Measurements from ENCODE around the gene ANKRD39.

Gene ANKRD39

GRCh38 chr2:96870626-96871255 is 12.9 kb upstream of the ANKRD39 start:
- peak; percentile 39 for DNase-seq (ENCODE audit: low read depth)

- peak; percentile 38 for DNase-seq (ENCODE audit: low read depth)
These were observed 12.2 kb upstream of the ANKRD39 start, which contains the start of gene SEMA4C for GRCh38 chr2:96869822-96870625. TSS of gene SEMA4C (minus strand) at chr2:96870080. CDS start at chr2:96867886, 2,194 bp downstream.

GRCh38 chr2:96869281-96869821 is 11.5 kb upstream of the ANKRD39 start:
- peak; percentile 85 for DNase-seq (ENCODE audit: low read depth)

- DNase-seq (ENCODE audit: low read depth): peak; percentile 91
These were observed 10.9 kb upstream of the ANKRD39 start for GRCh38 chr2:96868555-96869280.

- DNase-seq (ENCODE audit: low read depth): no peak
These were observed 10.1 kb upstream of the ANKRD39 start for GRCh38 chr2:96867756-96868554.

GRCh38 chr2:96866986-96867755 is 9.4 kb upstream of the ANKRD39 start:
- no peak for DNase-seq (ENCODE audit: low read depth)

- DNase-seq (ENCODE audit: low read depth): no peak
These were observed 8.8 kb upstream of the ANKRD39 start for GRCh38 chr2:96866586-96866985.

- no peak for DNase-seq (ENCODE audit: low read depth)
These were observed 8.3 kb upstream of the ANKRD39 start for GRCh38 chr2:96866149-96866548.

GRCh38 chr2:96865654-96866053 is 7.8 kb upstream of the ANKRD39 start:
- no peak for DNase-seq (ENCODE audit: low read depth)

GRCh38 chr2:96864343-96865091 is 6.7 kb upstream of the ANKRD39 start:
- no peak for DNase-seq (ENCODE audit: low read depth)

GRCh38 chr2:96863575-96864342 is 5.9 kb upstream of the ANKRD39 start:
- no peak for DNase-seq (ENCODE audit: low read depth)

GRCh38 chr2:96863056-96863455 is 5.2 kb upstream of the ANKRD39 start:
- DNase-seq (ENCODE audit: low read depth): peak; percentile 24

GRCh38 chr2:96861074-96861473 is 3.3 kb upstream of the ANKRD39 start:
- no peak for DNase-seq (ENCODE audit: low read depth)

GRCh38 chr2:96860065-96861029 is 2.5 kb upstream of the ANKRD39 start:
- peak; percentile 34 for DNase-seq (ENCODE audit: low read depth)

GRCh38 chr2:96859681-96860064 is 1.9 kb upstream of the ANKRD39 start:
- DNase-seq (ENCODE audit: low read depth): no peak

- DNase-seq (ENCODE audit: low read depth): peak; percentile 32
These were observed 1.4 kb upstream of the ANKRD39 start for GRCh38 chr2:96859099-96859649.

- DNase-seq (ENCODE audit: low read depth): no peak
These were observed 795 bp downstream of the ANKRD39 start for GRCh38 chr2:96856776-96857666.

All from amniotic epithelial cell (primary cell).